Adrenal gland (tissue), 12 donors: ENCODE data around the gene APH1B. TPM values are rescaled to one million over a fixed set of nuclear protein-coding genes. Genes with fewer than 3 reads are reported as not detected.

Experiments
- DNase-seq, 7 donors: peaks; one replicate each; pipeline ENCODE4 v3.0.0-alpha.2; 2019 to 2020
- H3K27ac ChIP-seq, 5 donors: fragments of 200-600 bp; sonication (generic) in 4 of 5; 1 replicate in 3 of 5; 2 replicates in 2 of 5; pipeline versions ENCODE4 v1.5.1 to v1.8.0; 2016 to 2020; ENCODE audit warnings: mild to moderate bottlenecking in 1 of 5
- H3K27me3 ChIP-seq: fragments of 200-600 bp; 2 replicates; pipeline ENCODE4 v1.8.0; 2021
- H3K36me3 ChIP-seq, 2 donors: fragments of 200-600 bp; replicated peaks in 1 of 2; 1 replicate in 1 of 2; 2 replicates in 1 of 2; pipeline versions ENCODE4 v1.5.1 to v1.8.0; 2018 to 2022
- H3K4me1 ChIP-seq, 2 donors: fragments of 200-600 bp; replicated peaks in 1 of 2; 1 replicate in 1 of 2; 2 replicates in 1 of 2; pipeline versions ENCODE4 v1.5.1 to v1.8.0; 2018 to 2021
- H3K4me3 ChIP-seq, 4 donors: fragments of 200-600 bp; sonication (generic) in 3 of 4; one replicate each; pipeline ENCODE4 v1.5.1; 2016 to 2018
- H3K9me3 ChIP-seq, 3 donors: fragments of 200-600 bp; sonication (generic) in 1 of 3; replicated peaks in 1 of 3; 1 replicate in 2 of 3; 2 replicates in 1 of 3; pipeline versions ENCODE4 v1.5.1 to v1.8.0; 2016 to 2021
- CTCF ChIP-seq, 6 experiments: fragments of 450-650 bp in 4 of 6; fragments of 200-600 bp in 2 of 6; sonication (generic) in 1 of 6; IDR thresholded peaks; 1 replicate in 5 of 6; 2 replicates in 1 of 6; pipeline versions ENCODE4 v1.5.1 to v1.8.0; 2016 to 2021; ENCODE audit warnings: antibody characterized with exemption in 6 of 6, mild to moderate bottlenecking in 2 of 6, moderate library complexity in 1 of 6
- POLR2A ChIP-seq, 2 donors: fragments of 450-650 bp; IDR thresholded peaks; one replicate each; pipeline ENCODE4 v1.6.1; 2017; ENCODE audit warnings: antibody characterized with exemption in 2 of 2, mild to moderate bottlenecking in 2 of 2, moderate library complexity in 1 of 2
- WGBS, 4 donors: extraction: QIAGEN DNeasy Blood & Tissue Kit in 2 of 4; methylation state at CpG; one replicate each; pipeline versions ENCODE4 v1.1.5 to v1.1.7; 2013 to 2017; 5-methylcytosine and 5-hydroxymethylcytosine counted together
- intact Hi-C, 2 donors: fragments of 100-400 bp; cut with DNase I; formaldehyde crosslinking; loops; one replicate each; pipeline versions ENCODE4 v1.14.1 to v1.15.0; 2022 to 2023
- polyA plus RNA-seq, 3 donors: library from polyadenylated mRNA; stranded (reverse); fragments of 200-250 nt in 2 of 3; fragments of 350-450 nt in 1 of 3; fragmentation: Illumina TruSeq in 1 of 3; extraction: RNeasy Lipid Tissue Mini Kit (QIAGEN cat#74804) in 1 of 3; gene quantifications; one replicate each; pipeline ENCODE4 v1.2.3, GENCODE V29; 2013 to 2014
- total RNA-seq, 9 donors: library from RNA; depleted of rRNA in 4 of 9; stranded (reverse); fragments of >200 nt in 4 of 9; fragments of 120-200 nt in 1 of 9; fragmentation: NEBNext Ultra II Directional in 1 of 9; extraction: Animal tissue kit (Norgen Biotek cat#: 25700) in 1 of 9; gene quantifications; one replicate each; pipeline versions ENCODE4 v1.1.0 to v1.2.4, GENCODE V29; 2013 to 2023
- donor health status: healthy with polysubstance abuse.
- donor health status: Bipolar disorder and iron deficiency.
- donor health status: DM: yes; HTN: yes; CAD: no.
- donor health status: DM: no; HTN: no; CAD: no.
- donor health status: DM: no; HTN: no; CAD: no.
- donor health status: DM: yes; HTN: yes; CAD: no.

Gene APH1B
- total and polyA plus RNA-seq, 12 donors = 8.3 to 50.3 (median 23.1) TPM

- no peak overlapping the region for H3K4me3 ChIP-seq
- no peak for DNase-seq
- H3K27me3 ChIP-seq = no peaks in the 10 kb centered on the region
- no peak for TF ChIP-seq POLR2A (IDR thresholded peaks at IDR 0.05)
- TF ChIP-seq CTCF (IDR thresholded peaks at IDR 0.05) = no peak
- intact Hi-C loops = no loop called here
- no peak overlapping the region for H3K27ac ChIP-seq
- H3K9me3 ChIP-seq = no peaks in the 10 kb centered on the region
- WGBS, 4 donors = 86 to 90% (median 87%) methylated on average over 4 of the region's 4 CpGs
- H3K4me1 ChIP-seq = peaks cover 10 to 18% of the 10 kb centered on the region in 2 donors
- no peaks in the 10 kb centered on the region for H3K36me3 ChIP-seq
Measured at GRCh38 chr15:63352808-63353207, 75.4 kb downstream of the APH1B start.

GRCh38 chr15:63353261-63353660 lies 75.9 kb downstream of the APH1B start:
- Histone ChIP-seq H3K4me1 (peaks cover 10 to 16% of the 10 kb centered on the region in 2 donors), H3K9me3 (no peaks in the 10 kb centered on the region), H3K27me3 (no peaks in the 10 kb centered on the region), H3K4me3 (no peak overlapping the region), H3K27ac (no peak overlapping the region), H3K36me3 (no peaks in the 10 kb centered on the region)
- WGBS, 4 donors = 77 to 80% (median 79%) methylated on average over 8 of the region's 8 CpGs
- intact Hi-C loops = no loop called here
- no peak for DNase-seq
- TF ChIP-seq CTCF (IDR thresholded peaks at IDR 0.05) (no peak), POLR2A (IDR thresholded peaks at IDR 0.05) (no peak)

GRCh38 chr15:63353887-63354286 lies 76.5 kb downstream of the APH1B start:
- Histone ChIP-seq H3K9me3 (no peaks in the 10 kb centered on the region), H3K36me3 (no peaks in the 10 kb centered on the region), H3K4me3 (no peak overlapping the region), H3K4me1 (peaks cover 6 to 10% of the 10 kb centered on the region in 2 donors), H3K27me3 (no peaks in the 10 kb centered on the region), H3K27ac (no peak overlapping the region)
- TF ChIP-seq POLR2A (IDR thresholded peaks at IDR 0.05) (no peak), CTCF (IDR thresholded peaks at IDR 0.05) (no peak)
- 84 to 91% (median 88%) methylated on average over 5 of the region's 5 CpGs for WGBS, 4 donors
- DNase-seq = no peak
- intact Hi-C loops = no loop called here

GRCh38 chr15:63354821-63355650 lies 77.6 kb downstream of the APH1B start:
- 77 to 87% (median 86%) methylated on average over 19 to 22 of the region's 22 CpGs for WGBS, 4 donors
- H3K4me1 ChIP-seq = no peaks in the 10 kb centered on the region
- H3K27me3 ChIP-seq = no peaks in the 10 kb centered on the region
- H3K36me3 ChIP-seq = no peaks in the 10 kb centered on the region
- no peak for DNase-seq
- no peak for TF ChIP-seq POLR2A (IDR thresholded peaks at IDR 0.05)
- no peak for TF ChIP-seq CTCF (IDR thresholded peaks at IDR 0.05)
- H3K27ac ChIP-seq = no peak overlapping the region
- H3K4me3 ChIP-seq = no peak overlapping the region
- no peaks in the 10 kb centered on the region for H3K9me3 ChIP-seq
- intact Hi-C loops = no loop called here
